ENCODE measurements around the gene KLK6. TPM values are rescaled to one million over a fixed set of nuclear protein-coding genes. Genes with fewer than 3 reads are reported as not detected.

KLK6 gene
- total and polyA plus RNA-seq, 4 donors, result 5.7 to 16.5 (median 12.5) TPM

Other genes starting within 250 kb of the KLK6 start
- gene SHANK1, start 249.8 kb downstream of the KLK6 start, total RNA-seq, result 10 to 100 TPM in 1 of 2 donors, 1 to 10 TPM in 1; 8.4 to 17.6 TPM
- 100 to 1,000 TPM; 106 to 116 TPM for gene SHANK1, start 249.8 kb downstream of the KLK6 start, polyA plus RNA-seq (ENCODE audit: insufficient read length in 2 of 2)
- gene CLEC11A, start 246.2 kb downstream of the KLK6 start, total RNA-seq, result 10 to 100 TPM; 17.0 to 44.7 TPM
- 10 to 100 TPM; 29.4 to 37.4 TPM for gene CLEC11A, start 246.2 kb downstream of the KLK6 start, polyA plus RNA-seq (ENCODE audit: insufficient read length in 2 of 2)
- gene GPR32, start 199.1 kb downstream of the KLK6 start, total RNA-seq, result not detected
- under 1 TPM in 1 of 2 donors, not detected in 1; 0.12 TPM for gene GPR32, start 199.1 kb downstream of the KLK6 start, polyA plus RNA-seq (ENCODE audit: insufficient read length in 2 of 2)
- gene ACP4, start 179.2 kb downstream of the KLK6 start, total RNA-seq, result not detected
- gene ACP4, start 179.2 kb downstream of the KLK6 start, polyA plus RNA-seq (ENCODE audit: insufficient read length in 2 of 2), result under 1 TPM in 1 of 2 donors, not detected in 1; 0.44 TPM
- gene KLK1, start 145.8 kb downstream of the KLK6 start, total RNA-seq, result 1 to 10 TPM in 1 of 2 donors, under 1 TPM in 1; 0.50 to 1.3 TPM
- gene KLK1, start 145.8 kb downstream of the KLK6 start, polyA plus RNA-seq (ENCODE audit: insufficient read length in 2 of 2), result 1 to 10 TPM in 1 of 2 donors, not detected in 1; 2.0 TPM
- not detected for gene KLK15, start 136.0 kb downstream of the KLK6 start, total RNA-seq
- not detected for gene KLK15, start 136.0 kb downstream of the KLK6 start, polyA plus RNA-seq (ENCODE audit: insufficient read length in 2 of 2)
- gene KLK3, start 114.7 kb downstream of the KLK6 start, total RNA-seq, result not detected
- not detected for gene KLK3, start 114.7 kb downstream of the KLK6 start, polyA plus RNA-seq (ENCODE audit: insufficient read length in 2 of 2)
- under 1 TPM; 0.06 to 0.10 TPM for gene KLK2, start 96.2 kb downstream of the KLK6 start, total RNA-seq
- gene KLK2, start 96.2 kb downstream of the KLK6 start, polyA plus RNA-seq (ENCODE audit: insufficient read length in 2 of 2), result under 1 TPM in 1 of 2 donors, not detected in 1; 0.38 TPM
- gene KLK4, start 58.2 kb downstream of the KLK6 start, total RNA-seq, result under 1 TPM in 1 of 2 donors, not detected in 1; 0.59 TPM
- 1 to 10 TPM; 1.6 to 1.9 TPM for gene KLK4, start 58.2 kb downstream of the KLK6 start, polyA plus RNA-seq (ENCODE audit: insufficient read length in 2 of 2)
- gene KLK5, start 16.6 kb downstream of the KLK6 start, total RNA-seq, result under 1 TPM; 0.44 to 0.79 TPM
- gene KLK5, start 16.6 kb downstream of the KLK6 start, polyA plus RNA-seq (ENCODE audit: insufficient read length in 2 of 2), result 1 to 10 TPM in 1 of 2 donors, under 1 TPM in 1; 0.93 to 2.5 TPM
- under 1 TPM; 0.50 to 0.72 TPM for gene KLK7, start 14.3 kb upstream of the KLK6 start, total RNA-seq
- gene KLK7, start 14.3 kb upstream of the KLK6 start, polyA plus RNA-seq (ENCODE audit: insufficient read length in 2 of 2), result under 1 TPM; 0.16 to 0.38 TPM
- 1 to 10 TPM in 1 of 2 donors, not detected in 1; 1.4 TPM for gene KLK8, start 32.0 kb upstream of the KLK6 start, total RNA-seq
- under 1 TPM in 1 of 2 donors, not detected in 1; 0.71 TPM for gene KLK8, start 32.0 kb upstream of the KLK6 start, polyA plus RNA-seq (ENCODE audit: insufficient read length in 2 of 2)
- gene KLK10, start 50.1 kb upstream of the KLK6 start, total RNA-seq, result 1 to 10 TPM in 1 of 2 donors, under 1 TPM in 1; 0.72 to 1.6 TPM
- gene KLK10, start 50.1 kb upstream of the KLK6 start, polyA plus RNA-seq (ENCODE audit: insufficient read length in 2 of 2), result 1 to 10 TPM; 7.3 TPM
- gene KLK11, start 57.0 kb upstream of the KLK6 start, total RNA-seq, result not detected
- not detected for gene KLK11, start 57.0 kb upstream of the KLK6 start, polyA plus RNA-seq (ENCODE audit: insufficient read length in 2 of 2)
- not detected for gene KLK12, start 65.4 kb upstream of the KLK6 start, total RNA-seq
- gene KLK12, start 65.4 kb upstream of the KLK6 start, polyA plus RNA-seq (ENCODE audit: insufficient read length in 2 of 2), result not detected
- gene KLK13, start 95.5 kb upstream of the KLK6 start, total RNA-seq, result under 1 TPM in 1 of 2 donors, not detected in 1; 0.50 TPM
- gene KLK13, start 95.5 kb upstream of the KLK6 start, polyA plus RNA-seq (ENCODE audit: insufficient read length in 2 of 2), result 1 to 10 TPM in 1 of 2 donors, under 1 TPM in 1; 0.65 to 1.2 TPM
- gene KLK14, start 113.3 kb upstream of the KLK6 start, total RNA-seq, result under 1 TPM in 1 of 2 donors, not detected in 1; 0.11 TPM
- gene KLK14, start 113.3 kb upstream of the KLK6 start, polyA plus RNA-seq (ENCODE audit: insufficient read length in 2 of 2), result 1 to 10 TPM; 1.4 to 1.9 TPM
- gene CTU1, start 138.8 kb upstream of the KLK6 start, total RNA-seq, result 1 to 10 TPM; 1.8 to 5.3 TPM
- 1 to 10 TPM; 4.8 to 6.4 TPM for gene CTU1, start 138.8 kb upstream of the KLK6 start, polyA plus RNA-seq (ENCODE audit: insufficient read length in 2 of 2)
- gene SIGLEC9, start 155.3 kb upstream of the KLK6 start, total RNA-seq, result 1 to 10 TPM; 1.2 to 2.0 TPM
- 1 to 10 TPM; 1.4 to 2.2 TPM for gene SIGLEC9, start 155.3 kb upstream of the KLK6 start, polyA plus RNA-seq (ENCODE audit: insufficient read length in 2 of 2)
- gene SIGLEC7, start 172.7 kb upstream of the KLK6 start, total RNA-seq, result 1 to 10 TPM in 1 of 2 donors, under 1 TPM in 1; 0.94 to 2.0 TPM
- 1 to 10 TPM in 1 of 2 donors, under 1 TPM in 1; 0.60 to 1.5 TPM for gene SIGLEC7, start 172.7 kb upstream of the KLK6 start, polyA plus RNA-seq (ENCODE audit: insufficient read length in 2 of 2)

Data from spinal cord (tissue), 4 donors.